Measurements from ENCODE around the gene UGT2B17. TPM values are rescaled to one million over a fixed set of nuclear protein-coding genes. Genes with fewer than 3 reads are reported as not detected.

UGT2B17 gene
- total and polyA plus RNA-seq, 2 experiments from 2014 or later, result not detected

DNA sequence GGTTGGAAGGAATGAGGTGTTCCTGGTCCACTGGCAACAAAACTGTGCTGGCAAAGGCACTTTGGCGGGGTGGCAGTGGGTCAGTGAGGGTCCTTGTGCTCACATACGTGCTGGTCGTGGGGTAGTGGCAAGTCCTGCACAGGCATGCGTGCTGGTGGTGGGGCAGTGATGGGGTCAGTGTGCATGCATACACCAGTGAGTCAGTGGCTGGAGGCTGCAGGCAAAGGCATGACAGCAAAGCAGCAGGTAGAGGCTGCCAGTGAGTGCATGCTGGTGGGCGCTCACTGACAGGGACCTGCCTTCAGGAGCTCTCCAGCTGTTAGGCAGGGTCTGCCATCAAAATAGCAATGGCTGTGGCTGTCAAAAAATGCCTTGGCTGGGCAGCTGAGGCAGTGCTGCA lies 86.8 kb downstream of the UGT2B17 start:
- Histone ChIP-seq H3K9me3 (ENCODE audit: low read depth) (no peaks in the 10 kb centered on the region), H3K9me2 (ENCODE audit: insufficient read depth) (no peaks in the 10 kb centered on the region), H3K4me2 (ENCODE audit: unreplicated experiment) (no peak overlapping the region), H3K9ac (no peak overlapping the region), H3F3A (ENCODE audit: insufficient read depth) (no peaks in the 10 kb centered on the region), H3K4me3 (no peak overlapping the region), H3K36me3 (ENCODE audit: low read depth) (no peaks in the 10 kb centered on the region), H3K79me2 (ENCODE audit: insufficient read depth) (no peaks in the 10 kb centered on the region), H4K20me1 (ENCODE audit: insufficient read depth) (no peaks in the 10 kb centered on the region), H3K4me1 (ENCODE audit: insufficient read depth) (no peaks in the 10 kb centered on the region), H2AFZ (no peak overlapping the region), H3K27me3 (replicated peaks; ENCODE audit: insufficient read depth) (peaks cover 15% of the 10 kb centered on the region; the same call in 1 of the 2 replicates), H3K27ac (no peak overlapping the region)
- TF ChIP-seq EZH2 (IDR thresholded peaks at IDR 0.05; ENCODE audit: insufficient read depth, poor library complexity, severe bottlenecking) (no peak), EZH2phosphoT487 (IDR thresholded peaks at IDR 0.05; ENCODE audit: insufficient read depth, low read depth) (no peak)
- 25 to 30% methylated on average over 4 to 5 of the region's 5 CpGs for WGBS, 2 experiments (ENCODE audit: low coverage in 1 of 2, low lambda C conversion rate in 2 of 2, missing lambda C conversion rate in 2 of 2)
- DNase-seq, result no peak
- in situ Hi-C loops (cut with MboI), result no loop called here

Other genes starting within 250 kb of the UGT2B17 start
- gene YTHDC1, start 226.2 kb downstream of the UGT2B17 start, total RNA-seq (2014; rRNA removed; shearing (Covaris generic)), result 38.0 and 41.4 TPM in 2 replicates
- 27.6 and 29.8 TPM in 2 replicates for gene YTHDC1, start 226.2 kb downstream of the UGT2B17 start, polyA plus RNA-seq (2016; fragmentation: Nextera tagmentation; extraction: Ambion mirVana)
- not detected in 2 replicates for gene TMPRSS11E, start 128.9 kb downstream of the UGT2B17 start, total RNA-seq (2014; rRNA removed; shearing (Covaris generic))
- not detected in 2 replicates for gene TMPRSS11E, start 128.9 kb downstream of the UGT2B17 start, polyA plus RNA-seq (2016; fragmentation: Nextera tagmentation; extraction: Ambion mirVana)
- not detected in 2 replicates for gene UGT2B15, start 94.3 kb upstream of the UGT2B17 start, total RNA-seq (2014; rRNA removed; shearing (Covaris generic))
- gene UGT2B15, start 94.3 kb upstream of the UGT2B17 start, polyA plus RNA-seq (2016; fragmentation: Nextera tagmentation; extraction: Ambion mirVana), result not detected in 2 replicates
- gene UGT2B10, start 239.7 kb upstream of the UGT2B17 start, total RNA-seq (2014; rRNA removed; shearing (Covaris generic)), result not detected in 2 replicates
- gene UGT2B10, start 239.7 kb upstream of the UGT2B17 start, polyA plus RNA-seq (2016; fragmentation: Nextera tagmentation; extraction: Ambion mirVana), result not detected in 2 replicates